ENCODE data around the gene SARDH.

Gene SARDH

GRCh38 chr9:133713960-133714495 is 24.1 kb downstream of the SARDH start:
- Histone ChIP-seq H3K9me3 (ENCODE audit: insufficient read depth, low read depth, low read length) (no peaks in the 10 kb centered on the region), H3F3A (ENCODE audit: low read depth) (no peaks in the 10 kb centered on the region), H3K27me3 (ENCODE audit: insufficient read depth, low read length, poor library complexity, severe bottlenecking) (no peaks in the 10 kb centered on the region), H3K4me3 (ENCODE audit: low read length, poor library complexity, severe bottlenecking) (no peak overlapping the region), H3K9ac (ENCODE audit: low read depth, low read length, poor library complexity, severe bottlenecking) (no peak overlapping the region), H3K4me2 (ENCODE audit: low read depth, low read length, poor library complexity, severe bottlenecking) (no peak overlapping the region), H3K79me2 (ENCODE audit: insufficient read depth, low read length) (no peaks in the 10 kb centered on the region), H3K4me1 (ENCODE audit: insufficient read depth, low read length, poor library complexity, severe bottlenecking) (no peaks in the 10 kb centered on the region), H3K9me2 (replicated peaks; ENCODE audit: low read depth, low read length) (no peaks in the 10 kb centered on the region), H4K20me1 (ENCODE audit: insufficient read depth, low read length, poor library complexity, severe bottlenecking) (no peaks in the 10 kb centered on the region), H3K36me3 (ENCODE audit: insufficient read depth, low read length) (no peaks in the 10 kb centered on the region), H2AFZ (ENCODE audit: low read length) (no peak overlapping the region)
- TF ChIP-seq EZH2phosphoT487 (IDR thresholded peaks at IDR 0.05; ENCODE audit: borderline replicate concordance): no peak
- no peak for TF ChIP-seq CTCF (conservative IDR thresholded peaks at IDR 0.05; ENCODE audit: low read length)

- Histone ChIP-seq H3K9ac (ENCODE audit: low read depth, low read length, poor library complexity, severe bottlenecking) (no peak overlapping the region), H3K4me3 (ENCODE audit: low read length, poor library complexity, severe bottlenecking) (no peak overlapping the region), H3K4me2 (ENCODE audit: low read depth, low read length, poor library complexity, severe bottlenecking) (no peak overlapping the region), H3K27me3 (ENCODE audit: insufficient read depth, low read length, poor library complexity, severe bottlenecking) (no peaks in the 10 kb centered on the region), H4K20me1 (ENCODE audit: insufficient read depth, low read length, poor library complexity, severe bottlenecking) (no peaks in the 10 kb centered on the region), H2AFZ (ENCODE audit: low read length) (no peak overlapping the region), H3K9me3 (ENCODE audit: insufficient read depth, low read depth, low read length) (no peaks in the 10 kb centered on the region), H3K9me2 (replicated peaks; ENCODE audit: low read depth, low read length) (no peaks in the 10 kb centered on the region), H3K4me1 (ENCODE audit: insufficient read depth, low read length, poor library complexity, severe bottlenecking) (no peaks in the 10 kb centered on the region), H3K36me3 (ENCODE audit: insufficient read depth, low read length) (no peaks in the 10 kb centered on the region), H3F3A (ENCODE audit: low read depth) (no peaks in the 10 kb centered on the region), H3K79me2 (ENCODE audit: insufficient read depth, low read length) (no peaks in the 10 kb centered on the region)
- TF ChIP-seq EZH2phosphoT487 (IDR thresholded peaks at IDR 0.05; ENCODE audit: borderline replicate concordance) (no peak), CTCF (conservative IDR thresholded peaks at IDR 0.05; ENCODE audit: low read length) (no peak)
These were observed 24.8 kb downstream of the SARDH start for GRCh38 chr9:133713150-133713959.

GRCh38 chr9:133712221-133713100 is 25.7 kb downstream of the SARDH start:
- H3K27me3 ChIP-seq (ENCODE audit: insufficient read depth, low read length, poor library complexity, severe bottlenecking): no peaks in the 10 kb centered on the region
- no peak overlapping the region for H2AFZ ChIP-seq (ENCODE audit: low read length)
- no peak overlapping the region for H3K4me3 ChIP-seq (ENCODE audit: low read length, poor library complexity, severe bottlenecking)
- no peak overlapping the region for H3K9ac ChIP-seq (ENCODE audit: low read depth, low read length, poor library complexity, severe bottlenecking)
- H3K9me3 ChIP-seq (ENCODE audit: insufficient read depth, low read depth, low read length): no peaks in the 10 kb centered on the region
- H3F3A ChIP-seq (ENCODE audit: low read depth): no peaks in the 10 kb centered on the region
- H3K4me1 ChIP-seq (ENCODE audit: insufficient read depth, low read length, poor library complexity, severe bottlenecking): no peaks in the 10 kb centered on the region
- H3K79me2 ChIP-seq (ENCODE audit: insufficient read depth, low read length): no peaks in the 10 kb centered on the region
- H3K36me3 ChIP-seq (ENCODE audit: insufficient read depth, low read length): no peaks in the 10 kb centered on the region
- H3K9me2 ChIP-seq (replicated peaks; ENCODE audit: low read depth, low read length): no peaks in the 10 kb centered on the region
- no peak overlapping the region for H3K4me2 ChIP-seq (ENCODE audit: low read depth, low read length, poor library complexity, severe bottlenecking)
- H4K20me1 ChIP-seq (ENCODE audit: insufficient read depth, low read length, poor library complexity, severe bottlenecking): no peaks in the 10 kb centered on the region
- TF ChIP-seq CTCF (conservative IDR thresholded peaks at IDR 0.05; ENCODE audit: low read length): no peak
- TF ChIP-seq EZH2phosphoT487 (IDR thresholded peaks at IDR 0.05; ENCODE audit: borderline replicate concordance): no peak
